K562 (cell line): ENCODE results near the gene CHPF. TPM values are rescaled to one million over a fixed set of nuclear protein-coding genes. Genes with fewer than 3 reads are reported as not detected.
A peak's percentile ranks its signal among the peaks of the same experiment; 100 is the strongest.

ENCODE experiments used
- ATAC-seq: fragments of 200-7000 bp; cut with Tn5 transposase; 3 replicates; pipeline ENCODE4 v1.9.1; 2020; ENCODE audit warnings: moderate library complexity
- BruUV-seq: library from RNA; stranded (reverse); fragments of 400-500 nt; replicated peaks from 2 replicates; lab custom pipeline; 2021; lab: Mats Ljungman, UMichigan
- CTCF ChIA-PET: fragments of 300-600 bp; formaldehyde crosslinking; extraction: SDS; loops from one replicate; lab custom pipeline; 2021; ENCODE audit warnings: low intra/inter-chr PET ratio; lab: Yijun Ruan, JAX
- POLR2A ChIA-PET: fragments of 300-600, 350-650 bp; sonication (Branson Sonifier 250); formaldehyde crosslinking; extraction: SDS; loops from one replicate; lab custom pipeline; 2021; ENCODE audit warnings: antibody characterized with exemption, inconsistent platforms; lab: Yijun Ruan, JAX
- DNase-seq, 4 experiments: peaks; one replicate each; pipeline versions ENCODE4 v3.0.0 to v3.0.0-alpha.2; 2011 to 2018; ENCODE audit warnings: low spot score in 3 of 4, mixed read lengths in 3 of 4; ENCODE audit errors: extremely low read depth in 1 of 4
- FAIRE-seq: peaks from 2 replicates; lab custom pipeline; 2011; peaks lifted over from hg19 to GRCh38; lab: Jason Lieb, UNC
- H2AFZ ChIP-seq: 2 replicates; pipeline ENCODE4 v1.6.0; 2011; ENCODE audit warnings: low read depth, low read length, control low read depth, inconsistent platforms
- H3K27ac ChIP-seq: fragments of 200-600 bp; 3 replicates; pipeline ENCODE4 v1.8.0; 2011; ENCODE audit warnings: low read depth, mild to moderate bottlenecking, control low read depth, inconsistent platforms, low read length, moderate library complexity, mixed read lengths; ENCODE audit errors: extremely low read depth
- H3K27me3 ChIP-seq, 2 experiments: fragments of 300-600 bp in 1 of 2; 2 replicates in 1 of 2; 3 replicates in 1 of 2; pipeline versions ENCODE4 v1.6.0 to v1.8.0; 2011; ENCODE audit warnings: inconsistent platforms in 2 of 2, low read length in 2 of 2, mild to moderate bottlenecking in 1 of 2, mixed read lengths in 1 of 2, moderate library complexity in 1 of 2; ENCODE audit not compliant: control insufficient read depth in 2 of 2, insufficient read depth in 2 of 2
- H3K36me3 ChIP-seq: fragments of 300-600 bp; 3 replicates; pipeline ENCODE4 v1.8.0; 2011; ENCODE audit warnings: mild to moderate bottlenecking, low read length, inconsistent platforms; ENCODE audit not compliant: control insufficient read depth, insufficient read depth
- H3K4me1 ChIP-seq, 2 experiments: fragments of 200-600 bp in 1 of 2; replicated peaks in 1 of 2; 2 replicates in 1 of 2; 3 replicates in 1 of 2; pipeline versions ENCODE4 v1.5.1 to v1.8.0; 2011; ENCODE audit warnings: inconsistent platforms in 2 of 2, low read length in 2 of 2, mild to moderate bottlenecking in 1 of 2, mixed read lengths in 1 of 2, moderate library complexity in 1 of 2; ENCODE audit not compliant: control insufficient read depth in 2 of 2, insufficient read depth in 2 of 2
- H3K4me2 ChIP-seq: 2 replicates; pipeline ENCODE4 v1.6.1; 2011; ENCODE audit warnings: low read length, control low read depth, inconsistent platforms, mixed read lengths; ENCODE audit not compliant: insufficient read depth
- H3K4me3 ChIP-seq: fragments of 200-600 bp; sonication (generic), shearing (Covaris generic); 2 replicates; pipeline ENCODE4 v1.5.1; 2016; ENCODE audit warnings: control low read depth, inconsistent platforms
- H3K79me2 ChIP-seq: fragments of 200-600 bp; 3 replicates; pipeline ENCODE4 v1.8.0; 2011; ENCODE audit warnings: low read length, inconsistent platforms; ENCODE audit not compliant: control insufficient read depth, insufficient read depth
- H3K9ac ChIP-seq, 2 experiments: 2 replicates each; pipeline versions ENCODE4 v1.6.0 to v1.6.1; 2011; ENCODE audit warnings: low read depth in 2 of 2, low read length in 2 of 2, control low read depth in 1 of 2, inconsistent platforms in 1 of 2, mild to moderate bottlenecking in 1 of 2, mixed read lengths in 1 of 2; ENCODE audit not compliant: insufficient read depth in 1 of 2
- H3K9me1 ChIP-seq: one replicate; pipeline ENCODE4 v1.6.0; 2011; ENCODE audit warnings: inconsistent platforms, mild to moderate bottlenecking, low read length, moderate library complexity; ENCODE audit not compliant: control insufficient read depth, insufficient read depth
- H3K9me3 ChIP-seq: replicated peaks from 2 replicates; pipeline ENCODE4 v1.5.1; 2011; ENCODE audit warnings: low read depth, low read length, inconsistent platforms; ENCODE audit not compliant: control insufficient read depth, insufficient read depth
- H4K20me1 ChIP-seq: replicated peaks from 2 replicates; pipeline ENCODE4 v1.6.1; 2011; ENCODE audit warnings: low read length, inconsistent platforms, mixed read lengths; ENCODE audit not compliant: control insufficient read depth, insufficient read depth
- ARID1B ChIP-seq: fragments of 450-650 bp; IDR thresholded peaks from 2 replicates; pipeline ENCODE4 v1.6.1; 2016; ENCODE audit warnings: antibody characterized with exemption, mild to moderate bottlenecking, inconsistent platforms
- HMGN3 ChIP-seq: IDR thresholded peaks from 2 replicates; pipeline ENCODE4 v1.6.1; 2011; ENCODE audit warnings: borderline replicate concordance, low read depth, mild to moderate bottlenecking, mixed read lengths, low read length; ENCODE audit not compliant: insufficient read length; ENCODE audit errors: extremely low read depth
- ILK ChIP-seq: fragments of 450-650 bp; IDR thresholded peaks from 2 replicates; pipeline ENCODE4 v1.6.1; 2016; ENCODE audit warnings: missing genetic modification characterization, low read depth, mild to moderate bottlenecking, missing compliant biosample characterization, moderate library complexity, borderline replicate concordance
- KLF13 ChIP-seq: fragments of 450-650 bp; IDR thresholded peaks from 2 replicates; pipeline ENCODE4 v1.6.1; 2016; ENCODE audit warnings: missing genetic modification characterization, low read depth, mild to moderate bottlenecking, missing compliant biosample characterization, moderate library complexity, borderline replicate concordance
- MTA3 ChIP-seq: fragments of 450-650 bp; formaldehyde crosslinking; IDR thresholded peaks from 2 replicates; pipeline ENCODE4 v1.6.1; 2017; ENCODE audit warnings: mild to moderate bottlenecking, borderline replicate concordance
- NFIC ChIP-seq: fragments of 450-650 bp; IDR thresholded peaks from 2 replicates; pipeline ENCODE4 v1.6.1; 2017; ENCODE audit warnings: mild to moderate bottlenecking, inconsistent platforms
- TBL1XR1 ChIP-seq, 2 experiments: IDR thresholded peaks; 2 replicates each; pipeline ENCODE4 v1.6.1; 2012; ENCODE audit warnings: improper control_type of control experiment in 2 of 2, low read length in 2 of 2, mild to moderate bottlenecking in 1 of 2
- TEAD1 ChIP-seq, 2 experiments: fragments of 450-650 bp in 1 of 2; sonication (generic) in 1 of 2; formaldehyde crosslinking; IDR thresholded peaks; 2 replicates each; pipeline versions ENCODE4 v1.4.0 to v1.8.0; 2020 to 2022; ENCODE audit warnings: mild to moderate bottlenecking in 2 of 2, missing genetic modification reagents in 1 of 2
- ZBTB8A ChIP-seq: fragments of 450-650 bp; IDR thresholded peaks from 2 replicates; pipeline ENCODE4 v1.6.1; 2018; ENCODE audit warnings: mild to moderate bottlenecking, moderate library complexity; ENCODE audit not compliant: partially characterized antibody
- ZNF143 ChIP-seq: sonication (generic); formaldehyde crosslinking; IDR thresholded peaks from 2 replicates; pipeline ENCODE4 v1.9.0; 2022; ENCODE audit warnings: mild to moderate bottlenecking, missing genetic modification reagents
- WGBS: fragments of 100-300 bp; shearing (Covaris generic); methylation state at CpG from one replicate; pipeline ENCODE4 v1.1.6; 2016; ENCODE audit warnings: low coverage, mixed read lengths; ENCODE audit not compliant: insufficient coverage; ENCODE audit errors: missing lambda C conversion rate; 5-methylcytosine and 5-hydroxymethylcytosine counted together
- in situ Hi-C: fragments of 300-500 bp; cut with MboI; formaldehyde crosslinking; loops from 4 replicates; pipeline ENCODE4 v1.15.0; 2018; ENCODE audit warnings: inconsistent platforms, mixed read lengths
- intact Hi-C: fragments of 100-400 bp; cut with micrococcal nuclease; formaldehyde crosslinking; loops from 2 replicates; pipeline ENCODE4 v1.14.2; 2022
- polyA plus RNA-seq, 8 experiments: library from polyadenylated mRNA; depleted of rRNA in 4 of 8; stranded (reverse) in 5 of 8; unstranded in 3 of 8; fragments of >200 nt; fragmentation: Nextera tagmentation in 2 of 8; fragmentation: Illumina TruSeq in 1 of 8; extraction: Ambion mirVana in 2 of 8; extraction: Trizol in 1 of 8; gene quantifications; 2 replicates each; pipeline versions ENCODE4 v1.2.1 to v1.2.3, GENCODE V29; 2011 to 2014; ENCODE audit warnings: inconsistent platforms in 1 of 8, missing spikeins in 1 of 8
- total RNA-seq, 7 experiments: library from RNA; depleted of rRNA in 6 of 7; stranded (reverse); fragments of >200 nt in 6 of 7; fragmentation: Illumina TruSeq in 2 of 7; extraction: Trizol in 2 of 7; gene quantifications; 2 replicates each; pipeline versions ENCODE4 v1.2.1 to v1.2.3, GENCODE V29; 2011 to 2021; ENCODE audit warnings: low replicate concordance in 1 of 7
- TF ChIP-seq, protein P1 (sequence below): fragments of 200-800 bp; sonication (Bioruptor generic); IDR thresholded peaks from 2 replicates; pipeline ENCODE4 v1.6.1; 2017; ENCODE audit warnings: missing genetic modification characterization, missing compliant biosample characterization
- TF ChIP-seq, protein P2 (sequence below): fragments of 450-650 bp; IDR thresholded peaks from 2 replicates; pipeline ENCODE4 v1.7.1; 2018; ENCODE audit warnings: mild to moderate bottlenecking, low read depth; ENCODE audit not compliant: partially characterized antibody
- TF ChIP-seq, protein P3 (sequence below): fragments of 450-650 bp; IDR thresholded peaks from 2 replicates; pipeline ENCODE4 v1.6.1; 2016; ENCODE audit warnings: borderline replicate concordance

The CHPF gene
- total and polyA plus RNA-seq, 9 of the 15 experiments (the other 6 are each of a cell fraction or from before 2014, with no cell fraction given): 0.15 to 57.2 (median 7.9) TPM

GRCh38 chr2:219541611-219542180, 1.9 kb downstream of the CHPF start:
- Histone ChIP-seq H3K9me3 (no peaks in the 10 kb centered on the region), H3K9ac (peak overlapping the region in 1 of 2 experiments; percentile 73; a peak in 3 of 4 replicates), H3K9me1 (no peaks in the 10 kb centered on the region), H3K79me2 (peaks cover 17% of the 10 kb centered on the region), H3K36me3 (peaks cover 35% of the 10 kb centered on the region; the same call in 2 of the 3 replicates), H3K27ac (no peak overlapping the region), H3K27me3 (no peaks in the 10 kb centered on the region), H4K20me1 (peaks cover 14% of the 10 kb centered on the region; the same call in 1 of the 2 replicates), H3K4me3 (peak overlapping the region; percentile 83), H3K4me2 (peak overlapping the region; percentile 75), H2AFZ (peak overlapping the region; percentile 58; the same call in 1 of the 2 replicates), H3K4me1 (peaks cover 0 to 68% of the 10 kb centered on the region in 2 experiments; a peak in 3 of 5 replicates)
- peak; percentile 64 for ATAC-seq
- FAIRE-seq: peak; percentile 84
- POLR2A ChIA-PET: interaction anchor here (0.6 to 1.0 kb wide), 4 partner anchors 12 to 148 kb away, joined by 3 to 4 read pairs (median 4); no protein-coding TSS in a partner anchor
- under 1% methylated on average over 31 of the region's 48 CpGs for WGBS
- intact Hi-C loops: loop anchor here (1.0 to 5.0 kb wide), 5 partner anchors 55 to 185 kb away; partner anchors contain the start of gene SLC4A3
- in situ Hi-C loops: loop anchor here (5.0 to 10.0 kb wide), 2 partner anchors 101 to 153 kb away; no protein-coding TSS in a partner anchor
- CTCF ChIA-PET: interaction anchor here (0.6 to 3.8 kb wide), 7 partner anchors 60 to 183 kb away, joined by 3 to 80 read pairs (median 3); no protein-coding TSS in a partner anchor
- BruUV-seq: no TSS peak
- peak; percentile 63 to 86 (median 67) for DNase-seq
- TF ChIP-seq ILK (no peak), TEAD1 (CRISPR knock-in tag; IDR thresholded peaks at IDR 0.05) (0 out of 4 replicates have a peak, but pooled peaks of 1 of the 2 experiments have one; percentile 33), ARID1B (peak; percentile 44), MTA3 (peak; percentile 88; the same call in 1 of the 2 replicates), ZNF143 (CRISPR knock-in tag) (0 out of 2 replicates have a peak, but pooled peaks have one; percentile 28), KLF13 (0 out of 2 replicates have a peak, but pooled peaks have one; percentile 36), NFIC (peak; percentile 48; the same call in 1 of the 2 replicates), TBL1XR1 (IDR thresholded peaks at IDR 0.05; ENCODE audit: low read length in 2 of 2) (no peak), ZBTB8A (no peak), HMGN3 (peak; percentile 50)
- TF ChIP-seq, protein P1, sequence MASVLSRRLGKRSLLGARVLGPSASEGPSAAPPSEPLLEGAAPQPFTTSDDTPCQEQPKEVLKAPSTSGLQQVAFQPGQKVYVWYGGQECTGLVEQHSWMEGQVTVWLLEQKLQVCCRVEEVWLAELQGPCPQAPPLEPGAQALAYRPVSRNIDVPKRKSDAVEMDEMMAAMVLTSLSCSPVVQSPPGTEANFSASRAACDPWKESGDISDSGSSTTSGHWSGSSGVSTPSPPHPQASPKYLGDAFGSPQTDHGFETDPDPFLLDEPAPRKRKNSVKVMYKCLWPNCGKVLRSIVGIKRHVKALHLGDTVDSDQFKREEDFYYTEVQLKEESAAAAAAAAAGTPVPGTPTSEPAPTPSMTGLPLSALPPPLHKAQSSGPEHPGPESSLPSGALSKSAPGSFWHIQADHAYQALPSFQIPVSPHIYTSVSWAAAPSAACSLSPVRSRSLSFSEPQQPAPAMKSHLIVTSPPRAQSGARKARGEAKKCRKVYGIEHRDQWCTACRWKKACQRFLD (CRISPR knock-in tag): no peak
- TF ChIP-seq, protein P2, sequence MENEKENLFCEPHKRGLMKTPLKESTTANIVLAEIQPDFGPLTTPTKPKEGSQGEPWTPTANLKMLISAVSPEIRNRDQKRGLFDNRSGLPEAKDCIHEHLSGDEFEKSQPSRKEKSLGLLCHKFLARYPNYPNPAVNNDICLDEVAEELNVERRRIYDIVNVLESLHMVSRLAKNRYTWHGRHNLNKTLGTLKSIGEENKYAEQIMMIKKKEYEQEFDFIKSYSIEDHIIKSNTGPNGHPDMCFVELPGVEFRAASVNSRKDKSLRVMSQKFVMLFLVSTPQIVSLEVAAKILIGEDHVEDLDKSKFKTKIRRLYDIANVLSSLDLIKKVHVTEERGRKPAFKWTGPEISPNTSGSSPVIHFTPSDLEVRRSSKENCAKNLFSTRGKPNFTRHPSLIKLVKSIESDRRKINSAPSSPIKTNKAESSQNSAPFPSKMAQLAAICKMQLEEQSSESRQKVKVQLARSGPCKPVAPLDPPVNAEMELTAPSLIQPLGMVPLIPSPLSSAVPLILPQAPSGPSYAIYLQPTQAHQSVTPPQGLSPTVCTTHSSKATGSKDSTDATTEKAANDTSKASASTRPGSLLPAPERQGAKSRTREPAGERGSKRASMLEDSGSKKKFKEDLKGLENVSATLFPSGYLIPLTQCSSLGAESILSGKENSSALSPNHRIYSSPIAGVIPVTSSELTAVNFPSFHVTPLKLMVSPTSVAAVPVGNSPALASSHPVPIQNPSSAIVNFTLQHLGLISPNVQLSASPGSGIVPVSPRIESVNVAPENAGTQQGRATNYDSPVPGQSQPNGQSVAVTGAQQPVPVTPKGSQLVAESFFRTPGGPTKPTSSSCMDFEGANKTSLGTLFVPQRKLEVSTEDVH: peak; percentile 54
- TF ChIP-seq, protein P3, sequence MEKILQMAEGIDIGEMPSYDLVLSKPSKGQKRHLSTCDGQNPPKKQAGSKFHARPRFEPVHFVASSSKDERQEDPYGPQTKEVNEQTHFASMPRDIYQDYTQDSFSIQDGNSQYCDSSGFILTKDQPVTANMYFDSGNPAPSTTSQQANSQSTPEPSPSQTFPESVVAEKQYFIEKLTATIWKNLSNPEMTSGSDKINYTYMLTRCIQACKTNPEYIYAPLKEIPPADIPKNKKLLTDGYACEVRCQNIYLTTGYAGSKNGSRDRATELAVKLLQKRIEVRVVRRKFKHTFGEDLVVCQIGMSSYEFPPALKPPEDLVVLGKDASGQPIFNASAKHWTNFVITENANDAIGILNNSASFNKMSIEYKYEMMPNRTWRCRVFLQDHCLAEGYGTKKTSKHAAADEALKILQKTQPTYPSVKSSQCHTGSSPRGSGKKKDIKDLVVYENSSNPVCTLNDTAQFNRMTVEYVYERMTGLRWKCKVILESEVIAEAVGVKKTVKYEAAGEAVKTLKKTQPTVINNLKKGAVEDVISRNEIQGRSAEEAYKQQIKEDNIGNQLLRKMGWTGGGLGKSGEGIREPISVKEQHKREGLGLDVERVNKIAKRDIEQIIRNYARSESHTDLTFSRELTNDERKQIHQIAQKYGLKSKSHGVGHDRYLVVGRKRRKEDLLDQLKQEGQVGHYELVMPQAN: peak; percentile 60; the same call in 1 of the 2 replicates
